GM12875 (cell line): ENCODE data around the gene VGLL4.

Experiments used
- H3K4me3 ChIP-seq: one replicate; pipeline ENCODE4 v1.5.1; 2011; ENCODE audit warnings: low read depth, low read length, control low read depth
- TF ChIP-seq, protein P1 (sequence below): IDR thresholded peaks from 2 replicates; pipeline ENCODE4 v1.5.1; 2011; ENCODE audit warnings: low read depth, mild to moderate bottlenecking, control low read depth, inconsistent platforms, low read length, moderate library complexity, borderline replicate concordance; ENCODE audit not compliant: insufficient read depth

VGLL4 gene

DNA sequence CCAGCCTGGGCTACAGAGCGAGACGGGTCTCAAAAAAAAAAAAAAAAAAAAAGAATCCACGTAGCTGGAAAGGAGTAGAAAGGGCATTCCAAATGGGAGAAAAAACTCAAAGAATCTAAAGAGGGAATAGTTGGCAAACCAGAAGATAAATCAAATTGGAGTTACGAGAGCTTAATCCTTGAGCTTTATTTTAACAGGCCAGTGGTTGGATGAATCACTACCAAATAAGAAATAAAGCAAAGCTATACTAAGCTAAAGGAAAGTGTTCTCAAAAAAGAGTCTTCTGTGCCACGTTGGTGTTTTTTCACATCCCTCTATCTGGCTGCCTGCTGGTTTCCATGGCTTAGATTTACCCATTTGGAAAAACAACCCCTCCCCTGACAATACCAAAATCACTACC is 14.0 kb downstream of the VGLL4 start:
- no peak overlapping the region for H3K4me3 ChIP-seq
- TF ChIP-seq, protein P1, sequence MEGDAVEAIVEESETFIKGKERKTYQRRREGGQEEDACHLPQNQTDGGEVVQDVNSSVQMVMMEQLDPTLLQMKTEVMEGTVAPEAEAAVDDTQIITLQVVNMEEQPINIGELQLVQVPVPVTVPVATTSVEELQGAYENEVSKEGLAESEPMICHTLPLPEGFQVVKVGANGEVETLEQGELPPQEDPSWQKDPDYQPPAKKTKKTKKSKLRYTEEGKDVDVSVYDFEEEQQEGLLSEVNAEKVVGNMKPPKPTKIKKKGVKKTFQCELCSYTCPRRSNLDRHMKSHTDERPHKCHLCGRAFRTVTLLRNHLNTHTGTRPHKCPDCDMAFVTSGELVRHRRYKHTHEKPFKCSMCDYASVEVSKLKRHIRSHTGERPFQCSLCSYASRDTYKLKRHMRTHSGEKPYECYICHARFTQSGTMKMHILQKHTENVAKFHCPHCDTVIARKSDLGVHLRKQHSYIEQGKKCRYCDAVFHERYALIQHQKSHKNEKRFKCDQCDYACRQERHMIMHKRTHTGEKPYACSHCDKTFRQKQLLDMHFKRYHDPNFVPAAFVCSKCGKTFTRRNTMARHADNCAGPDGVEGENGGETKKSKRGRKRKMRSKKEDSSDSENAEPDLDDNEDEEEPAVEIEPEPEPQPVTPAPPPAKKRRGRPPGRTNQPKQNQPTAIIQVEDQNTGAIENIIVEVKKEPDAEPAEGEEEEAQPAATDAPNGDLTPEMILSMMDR: no peak

- H3K4me3 ChIP-seq: no peak overlapping the region
- TF ChIP-seq, protein P1: no peak
Observed at GRCh38 chr3:11627612-11628011, 16.1 kb downstream of the VGLL4 start.

- TF ChIP-seq, protein P1: no peak
- H3K4me3 ChIP-seq: no peak overlapping the region
Observed at GRCh38 chr3:11626084-11626463, 17.6 kb downstream of the VGLL4 start.

DNA sequence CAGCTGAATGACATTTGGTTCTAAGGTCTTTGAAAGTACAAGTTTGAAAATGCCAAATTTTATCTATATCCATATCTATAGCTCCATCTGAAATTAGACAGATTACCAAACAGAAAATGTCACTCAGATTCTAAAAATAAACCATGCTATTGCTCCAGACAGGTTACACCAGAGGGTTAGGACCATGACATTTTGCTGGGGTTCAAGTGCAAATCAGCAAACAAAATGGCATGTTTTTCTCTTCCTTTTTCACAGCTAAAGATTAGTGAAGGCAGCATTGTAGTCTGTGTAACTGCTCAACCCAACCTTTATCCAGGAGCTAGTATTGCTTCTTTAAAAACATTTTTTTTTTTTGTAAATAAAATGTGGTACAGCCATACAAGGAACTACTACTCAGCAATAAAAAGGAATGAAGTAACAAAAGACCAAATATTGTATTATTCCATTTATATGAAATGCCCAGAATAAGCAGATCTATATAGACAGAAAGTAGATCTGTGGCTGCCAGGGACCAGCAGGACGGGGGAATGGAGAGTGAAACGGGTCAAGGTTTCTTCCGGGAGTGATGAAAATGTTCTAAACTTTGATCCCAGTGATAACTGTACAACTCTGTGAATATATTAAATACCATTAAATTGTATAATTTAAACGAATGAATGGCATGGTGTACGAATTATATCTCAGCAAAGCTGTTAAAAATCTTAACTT is 18.2 kb downstream of the VGLL4 start:
- H3K4me3 ChIP-seq: no peak overlapping the region
- TF ChIP-seq, protein P1: no peak

DNA sequence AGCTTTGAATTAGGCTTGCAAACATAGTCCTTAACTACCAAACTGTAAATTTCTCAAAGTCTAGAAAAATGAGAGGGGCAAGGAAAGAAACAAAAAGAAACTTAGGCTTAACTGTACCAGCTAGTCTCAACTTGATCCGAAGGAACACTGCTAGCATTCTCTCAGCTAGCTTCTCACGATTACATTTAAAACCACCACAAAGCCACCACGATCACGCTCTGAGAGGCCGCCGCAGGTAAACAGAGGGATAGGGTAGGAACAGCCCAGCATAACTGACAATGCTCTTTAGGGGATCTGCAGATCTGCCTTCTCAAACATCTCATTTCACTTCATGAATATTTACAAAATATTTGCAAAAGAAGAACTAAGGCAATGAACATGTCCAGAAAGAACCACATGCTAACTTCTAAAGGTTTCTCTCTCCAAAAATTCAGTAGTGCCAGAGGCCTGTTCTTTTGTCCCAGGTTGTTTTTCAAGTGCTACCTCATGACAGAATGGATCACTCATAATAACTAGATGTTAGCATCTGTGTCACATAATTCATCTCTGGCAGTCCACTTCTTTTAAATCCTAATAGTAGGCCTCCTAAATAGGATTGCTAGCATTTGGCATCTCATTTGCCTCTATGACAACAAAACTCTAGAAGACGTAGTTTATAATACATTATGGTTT is 18.9 kb downstream of the VGLL4 start:
- TF ChIP-seq, protein P1: no peak
- H3K4me3 ChIP-seq: no peak overlapping the region

- TF ChIP-seq, protein P1: no peak
- no peak overlapping the region for H3K4me3 ChIP-seq
Observed at GRCh38 chr3:11624161-11624560, 19.6 kb downstream of the VGLL4 start.
